ENCODE measurements around the gene POLH. TPM values are rescaled to one million over a fixed set of nuclear protein-coding genes. Genes with fewer than 3 reads are reported as not detected.
"Not testable (repeated sequence)": the region's sequence is repeated elsewhere in the genome, so short reads cannot be mapped to it uniquely, and the experiment has no call there.

POLH gene
- 10 to 100 TPM in 1 of 4 donors, 1 to 10 TPM in 3; 5.4 to 35.1 (median 8.8) TPM for total RNA-seq

DNA sequence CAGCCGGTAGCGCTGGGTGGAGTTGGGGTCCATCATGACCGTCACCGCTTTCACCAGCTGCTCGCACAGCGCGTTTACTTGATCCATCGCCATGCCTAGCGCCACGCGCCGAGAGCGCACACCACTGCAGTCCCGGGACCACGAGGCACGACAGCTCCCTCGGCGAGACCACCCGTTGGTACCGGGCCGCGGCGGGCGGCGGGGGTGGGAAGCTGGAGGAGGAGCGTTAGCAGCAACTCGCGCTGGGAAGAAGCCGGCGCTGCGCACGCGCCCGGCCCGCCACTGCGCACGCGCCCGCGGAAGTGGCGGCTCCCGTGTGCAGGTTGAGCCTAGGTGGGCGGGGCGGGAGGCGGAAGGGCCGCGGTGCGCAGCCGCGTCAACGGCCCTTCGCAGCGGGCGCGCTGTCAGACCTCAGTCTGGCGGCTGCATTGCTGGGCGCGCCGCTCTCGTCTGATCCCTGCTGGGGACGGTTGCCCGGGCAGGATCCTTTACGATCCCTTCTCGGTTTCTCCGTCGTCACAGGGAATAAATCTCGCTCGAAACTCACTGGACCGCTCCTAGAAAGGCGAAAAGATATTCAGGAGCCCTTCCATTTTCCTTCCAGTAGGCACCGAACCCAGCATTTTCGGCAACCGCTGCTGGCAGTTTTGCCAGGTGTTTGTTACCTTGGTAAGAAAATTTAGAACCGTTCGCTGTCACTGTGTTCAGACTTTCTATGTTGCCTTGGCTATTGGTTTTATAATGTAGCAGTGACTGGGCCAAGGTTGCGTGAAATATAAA is at the start of gene POLH, which contains the start of gene XPO5:
Gene POLH, plus strand, starts transcription at position 414 of the 780 bp plus-strand sequence. CDS start 6,135 bp downstream, outside the sequence.
Gene XPO5, minus strand, starts transcription at position 267 of the 780 bp plus-strand sequence. Its CDS starts 174 bp downstream, at position 93.
- no peaks in the 10 kb centered on the region for H3K9me3 ChIP-seq
- intact Hi-C loops (cut with DNase I; ENCODE audit: low total_unique reads): no loop called here
- no peaks in the 10 kb centered on the region for H3K36me3 ChIP-seq
- TF ChIP-seq, protein P1, sequence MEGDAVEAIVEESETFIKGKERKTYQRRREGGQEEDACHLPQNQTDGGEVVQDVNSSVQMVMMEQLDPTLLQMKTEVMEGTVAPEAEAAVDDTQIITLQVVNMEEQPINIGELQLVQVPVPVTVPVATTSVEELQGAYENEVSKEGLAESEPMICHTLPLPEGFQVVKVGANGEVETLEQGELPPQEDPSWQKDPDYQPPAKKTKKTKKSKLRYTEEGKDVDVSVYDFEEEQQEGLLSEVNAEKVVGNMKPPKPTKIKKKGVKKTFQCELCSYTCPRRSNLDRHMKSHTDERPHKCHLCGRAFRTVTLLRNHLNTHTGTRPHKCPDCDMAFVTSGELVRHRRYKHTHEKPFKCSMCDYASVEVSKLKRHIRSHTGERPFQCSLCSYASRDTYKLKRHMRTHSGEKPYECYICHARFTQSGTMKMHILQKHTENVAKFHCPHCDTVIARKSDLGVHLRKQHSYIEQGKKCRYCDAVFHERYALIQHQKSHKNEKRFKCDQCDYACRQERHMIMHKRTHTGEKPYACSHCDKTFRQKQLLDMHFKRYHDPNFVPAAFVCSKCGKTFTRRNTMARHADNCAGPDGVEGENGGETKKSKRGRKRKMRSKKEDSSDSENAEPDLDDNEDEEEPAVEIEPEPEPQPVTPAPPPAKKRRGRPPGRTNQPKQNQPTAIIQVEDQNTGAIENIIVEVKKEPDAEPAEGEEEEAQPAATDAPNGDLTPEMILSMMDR (IDR thresholded peaks at IDR 0.05): peak in 3 of 4 experiments; percentile 21 to 39 (median 21)
- peak; percentile 92 to 93 for TF ChIP-seq POLR2A (IDR thresholded peaks at IDR 0.05)
- no peaks in the 10 kb centered on the region for H3K27me3 ChIP-seq
- H3K4me3 ChIP-seq: peak within 1 kb of the TSS; percentile 79 to 89
- peak; percentile 84 to 91 for DNase-seq
- H3K4me1 ChIP-seq: peaks cover 0 to 6% of the 10 kb centered on the region in 2 donors
- peak within 1 kb of the TSS; percentile 63 to 70 for H3K27ac ChIP-seq

DNA sequence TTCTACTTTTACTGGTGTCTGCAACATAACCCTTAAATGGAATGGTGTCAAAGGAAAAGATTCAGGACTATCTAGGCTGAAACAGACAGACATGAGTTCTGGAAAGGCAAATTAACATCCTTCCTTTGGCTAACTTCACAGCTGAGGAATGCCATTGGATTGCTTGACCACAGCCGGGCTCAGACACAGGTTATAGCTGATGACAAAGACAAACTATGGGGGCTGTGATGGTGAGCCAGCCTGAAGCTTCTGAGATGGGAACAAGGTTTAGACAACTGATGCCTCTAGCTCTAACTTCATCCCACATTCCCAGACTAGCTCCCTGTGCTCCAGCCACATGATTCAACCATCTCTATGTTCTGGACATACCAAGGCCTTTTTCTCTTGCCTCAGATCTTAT is 43.8 kb upstream of the POLH start:
- Histone ChIP-seq H3K4me1 (no peaks in the 10 kb centered on the region), H3K9me3 (no peaks in the 10 kb centered on the region), H3K27ac (no peak overlapping the region), H3K36me3 (no peaks in the 10 kb centered on the region), H3K4me3 (no peak overlapping the region), H3K27me3 (no peaks in the 10 kb centered on the region)
- TF ChIP-seq POLR2A (IDR thresholded peaks at IDR 0.05): no peak
- TF ChIP-seq, protein P1 (IDR thresholded peaks at IDR 0.05): no peak
- intact Hi-C loops (cut with DNase I; ENCODE audit: low total_unique reads): no loop called here
- DNase-seq: no peak

- H3K27ac ChIP-seq; DNase-seq; H3K9me3 ChIP-seq; H3K4me3 ChIP-seq; H3K27me3 ChIP-seq; intact Hi-C loops (cut with DNase I; ENCODE audit: low total_unique reads); H3K36me3 ChIP-seq; H3K4me1 ChIP-seq: not testable (repeated sequence)
Observed at GRCh38 chr6:43538986-43539385, 37.0 kb upstream of the POLH start.

DNA sequence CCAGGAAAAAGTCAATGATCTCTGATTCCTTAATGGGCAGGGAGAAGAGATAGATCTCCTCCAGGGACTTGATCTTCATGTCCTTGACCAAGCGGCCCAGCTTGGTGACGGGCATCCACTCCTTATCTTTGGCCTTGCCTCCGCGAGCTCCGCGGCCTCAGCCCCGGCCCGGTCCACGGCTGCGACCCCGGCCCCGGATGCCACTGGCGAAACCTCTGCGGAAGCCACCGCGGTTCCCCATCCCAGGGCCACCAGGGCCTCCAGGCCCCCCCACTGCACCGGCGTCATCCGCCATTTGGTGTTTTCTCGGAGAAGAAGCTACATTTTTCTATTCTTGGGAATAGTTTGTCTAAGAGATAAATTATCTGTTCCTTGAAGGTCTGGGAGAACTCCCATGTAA is 36.6 kb upstream of the POLH start:
- H3K27ac ChIP-seq; H3K9me3 ChIP-seq; DNase-seq; H3K36me3 ChIP-seq; H3K27me3 ChIP-seq; H3K4me3 ChIP-seq; intact Hi-C loops (cut with DNase I; ENCODE audit: low total_unique reads); H3K4me1 ChIP-seq: not testable (repeated sequence)

GRCh38 chr6:43540507-43540906 is 35.5 kb upstream of the POLH start:
- TF ChIP-seq POLR2A (IDR thresholded peaks at IDR 0.05): no peak
- TF ChIP-seq, protein P1 (IDR thresholded peaks at IDR 0.05): no peak
- Histone ChIP-seq H3K4me1 (no peaks in the 10 kb centered on the region), H3K36me3 (no peaks in the 10 kb centered on the region), H3K27ac (no peak overlapping the region), H3K9me3 (no peaks in the 10 kb centered on the region), H3K27me3 (no peaks in the 10 kb centered on the region), H3K4me3 (no peak overlapping the region)
- intact Hi-C loops (cut with DNase I; ENCODE audit: low total_unique reads): no loop called here
- DNase-seq: no peak

DNA sequence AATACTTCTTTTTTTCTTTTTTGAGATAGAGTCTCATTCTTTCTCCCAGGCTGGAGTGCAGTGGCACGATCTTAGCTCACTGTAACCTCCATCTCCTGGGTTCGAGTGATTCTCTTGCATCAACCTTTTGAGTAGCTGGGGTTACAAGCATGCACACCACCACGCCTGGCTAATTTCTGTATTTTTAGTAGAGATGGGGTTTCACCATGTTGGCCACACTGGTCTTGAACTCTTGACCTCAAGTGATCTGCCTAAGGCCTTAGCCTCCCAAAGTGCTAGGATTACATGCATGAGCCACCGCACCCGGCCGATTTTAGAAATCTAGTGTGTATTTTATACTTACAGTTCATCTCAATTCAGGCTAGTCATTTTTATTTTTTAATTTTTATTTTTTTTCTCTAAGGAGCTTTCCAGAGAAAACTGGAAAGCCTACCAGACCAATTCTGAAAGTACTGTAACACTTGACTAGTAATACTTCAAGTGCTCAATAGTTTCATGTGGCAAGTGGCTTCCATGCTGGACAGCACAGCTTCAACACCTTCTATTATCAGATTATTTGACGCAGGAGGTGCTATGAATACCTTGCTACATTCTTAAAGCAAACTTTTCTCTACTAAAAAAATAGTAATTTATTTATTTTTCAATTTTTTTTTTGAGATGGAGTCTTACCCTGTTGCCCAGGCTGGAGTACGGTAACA is 34.1 kb upstream of the POLH start:
- Histone ChIP-seq H3K36me3 (no peaks in the 10 kb centered on the region), H3K27me3 (no peaks in the 10 kb centered on the region), H3K4me3 (no peak overlapping the region), H3K4me1 (no peaks in the 10 kb centered on the region), H3K27ac (no peak overlapping the region), H3K9me3 (no peaks in the 10 kb centered on the region)
- intact Hi-C loops (cut with DNase I; ENCODE audit: low total_unique reads): no loop called here
- TF ChIP-seq, protein P1 (IDR thresholded peaks at IDR 0.05): no peak
- no peak for TF ChIP-seq POLR2A (IDR thresholded peaks at IDR 0.05)
- DNase-seq: no peak

Measured in uterus (tissue), 4 donors.